Effector memory CD4-positive, alpha-beta T cell (primary cell): ENCODE data around the gene AKT2.

Experiments used
- DNase-seq, 3 donors: peaks; one replicate each; pipeline ENCODE4 v3.0.0-alpha.2; 2020
- H3K27ac ChIP-seq: 2 replicates; pipeline ENCODE4 v1.7.0; 2013; ENCODE audit warnings: mild to moderate bottlenecking, low read length, moderate library complexity; ENCODE audit not compliant: insufficient read depth, poor library complexity, severe bottlenecking
- H3K27me3 ChIP-seq: replicated peaks from 2 replicates; pipeline ENCODE4 v1.7.0; 2013; ENCODE audit warnings: mild to moderate bottlenecking, low read length; ENCODE audit not compliant: insufficient read depth, control insufficient read depth, poor library complexity, severe bottlenecking
- H3K36me3 ChIP-seq: 2 replicates; pipeline ENCODE4 v1.7.0; 2013; ENCODE audit warnings: mild to moderate bottlenecking, low read length, moderate library complexity; ENCODE audit not compliant: control insufficient read depth, insufficient read depth
- H3K4me1 ChIP-seq: 2 replicates; pipeline ENCODE4 v1.7.0; 2013; ENCODE audit warnings: low read length, mild to moderate bottlenecking; ENCODE audit not compliant: control insufficient read depth, insufficient read depth, poor library complexity, severe bottlenecking
- H3K4me3 ChIP-seq: 2 replicates; pipeline ENCODE4 v1.7.0; 2013; ENCODE audit warnings: low read length, low read depth, mild to moderate bottlenecking; ENCODE audit not compliant: insufficient read depth, poor library complexity, severe bottlenecking
- H3K9me3 ChIP-seq: 2 replicates; pipeline ENCODE4 v1.7.0; 2013; ENCODE audit warnings: mild to moderate bottlenecking, low read length, moderate library complexity; ENCODE audit not compliant: control insufficient read depth

Gene AKT2

DNA sequence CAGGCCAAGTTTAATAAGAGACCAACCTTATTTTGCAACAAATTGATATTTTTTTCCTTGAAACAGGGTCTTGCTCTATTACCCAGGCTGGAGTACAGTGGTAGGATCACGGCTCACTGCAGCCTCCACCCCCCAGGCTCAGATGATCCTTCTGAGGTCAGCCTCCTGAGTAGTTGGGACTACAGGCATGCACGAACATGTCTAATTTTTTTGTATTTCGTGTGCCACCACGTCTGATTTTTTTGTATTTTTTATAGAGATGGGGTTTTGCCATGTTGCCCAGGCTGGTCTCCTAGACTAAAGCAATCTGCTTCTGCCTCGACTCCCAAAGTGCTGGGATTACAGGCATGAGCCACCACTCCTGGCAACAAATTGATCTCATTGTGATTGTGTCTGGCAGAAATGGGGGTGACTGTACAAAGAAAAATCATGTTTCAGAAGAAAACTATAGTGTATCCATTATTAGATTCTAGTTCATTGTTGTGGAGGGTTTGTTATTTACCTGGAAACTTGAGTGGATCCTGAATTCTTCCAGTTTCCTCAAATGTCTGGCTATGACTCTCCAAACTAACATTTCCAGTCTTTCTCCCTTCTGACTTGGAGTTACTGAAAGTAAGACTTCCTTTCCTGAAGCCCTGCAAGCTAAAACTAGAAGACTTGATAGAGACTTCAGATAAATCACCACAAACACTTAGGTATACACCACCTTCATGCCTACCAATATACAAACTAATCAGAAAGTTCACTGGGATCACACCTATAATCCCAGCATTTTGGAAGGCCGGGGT is 17.3 kb upstream of the AKT2 start:
- Histone ChIP-seq H3K27ac (no peak overlapping the region), H3K9me3 (no peaks in the 10 kb centered on the region), H3K27me3 (no peaks in the 10 kb centered on the region), H3K4me3 (no peak overlapping the region), H3K36me3 (no peaks in the 10 kb centered on the region), H3K4me1 (no peaks in the 10 kb centered on the region)
- DNase-seq = no peak

DNA sequence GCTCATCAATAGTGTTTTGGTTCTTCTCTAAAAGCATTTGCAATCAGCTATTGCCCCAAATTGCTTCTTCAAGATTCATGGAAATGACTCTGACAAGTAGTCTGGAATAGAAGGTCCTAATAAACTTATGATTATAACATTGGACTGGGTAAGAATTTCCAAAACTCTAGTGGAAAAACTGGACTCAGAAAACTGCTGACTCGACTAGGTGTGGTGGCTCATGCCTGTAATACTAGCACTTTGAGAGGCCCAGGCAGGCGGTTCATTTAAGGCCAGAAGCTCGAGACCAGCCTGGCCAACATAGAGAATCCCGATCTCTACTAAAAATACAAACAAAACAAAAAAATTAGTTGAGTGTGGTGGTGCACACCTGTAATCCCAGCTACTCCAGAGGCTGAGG is 15.5 kb upstream of the AKT2 start:
- no peak for DNase-seq
- H3K9me3 ChIP-seq = no peaks in the 10 kb centered on the region
- H3K4me3 ChIP-seq = no peak overlapping the region
- no peaks in the 10 kb centered on the region for H3K4me1 ChIP-seq
- no peaks in the 10 kb centered on the region for H3K36me3 ChIP-seq
- no peaks in the 10 kb centered on the region for H3K27me3 ChIP-seq
- no peak overlapping the region for H3K27ac ChIP-seq

- no peaks in the 10 kb centered on the region for H3K4me1 ChIP-seq
- no peak overlapping the region for H3K4me3 ChIP-seq
- H3K36me3 ChIP-seq = no peaks in the 10 kb centered on the region
- H3K27ac ChIP-seq = no peak overlapping the region
- H3K27me3 ChIP-seq = no peaks in the 10 kb centered on the region
- no peaks in the 10 kb centered on the region for H3K9me3 ChIP-seq
- no peak for DNase-seq
Measured at GRCh38 chr19:40298026-40298425, 12.9 kb upstream of the AKT2 start.

- DNase-seq = no peak
- H3K9me3 ChIP-seq = no peaks in the 10 kb centered on the region
Measured at GRCh38 chr19:40294560-40294959, 9.4 kb upstream of the AKT2 start.

GRCh38 chr19:40286971-40287421 is 1.9 kb upstream of the AKT2 start:
- DNase-seq = no peak
- Histone ChIP-seq H3K4me1 (peaks cover 20% of the 10 kb centered on the region), H3K27me3 (no peaks in the 10 kb centered on the region), H3K36me3 (no peaks in the 10 kb centered on the region), H3K27ac (no peak overlapping the region), H3K4me3 (no peak overlapping the region), H3K9me3 (no peaks in the 10 kb centered on the region)

More at GRCh38 chr19:40294560-40294959, 9.4 kb upstream of the AKT2 start:
- no peaks in the 10 kb centered on the region for H3K27me3 ChIP-seq
- no peak overlapping the region for H3K27ac ChIP-seq
- no peak overlapping the region for H3K4me3 ChIP-seq
- no peaks in the 10 kb centered on the region for H3K4me1 ChIP-seq
- no peaks in the 10 kb centered on the region for H3K36me3 ChIP-seq

DNA sequence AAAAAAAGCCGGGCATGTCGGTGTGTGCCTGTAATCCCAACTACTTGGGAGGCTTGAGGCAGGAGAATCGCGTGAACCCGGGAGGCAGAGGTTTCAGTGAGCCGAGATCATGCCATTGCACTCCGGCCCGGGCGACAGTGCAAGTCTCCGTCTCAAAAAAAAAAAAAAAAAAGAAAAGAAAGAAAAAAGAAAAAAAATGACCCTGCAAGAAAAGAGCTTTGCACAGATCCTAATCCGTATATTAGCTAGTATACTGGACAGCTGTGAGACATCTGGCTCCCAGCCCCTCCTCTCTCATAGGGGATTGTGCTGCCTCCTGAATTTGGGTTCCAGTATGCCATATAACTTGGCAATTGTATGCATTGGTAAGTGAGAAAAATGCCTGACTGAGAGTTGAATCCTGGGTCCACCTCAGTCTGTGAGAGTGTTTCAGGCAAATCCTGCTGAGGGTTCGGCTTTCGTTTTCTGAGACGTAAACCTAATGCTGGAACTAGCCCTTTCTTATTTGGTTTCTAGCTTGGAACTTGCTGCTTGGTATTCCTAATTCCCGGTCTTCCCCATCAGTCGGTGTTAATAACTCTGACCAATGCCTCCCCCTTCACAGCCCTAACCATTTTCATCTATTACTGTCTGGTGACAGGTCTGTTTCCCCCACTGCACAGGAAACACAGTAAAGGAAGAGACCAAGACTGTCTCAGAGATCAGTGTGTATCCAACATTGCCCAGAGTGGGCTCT is 1.3 kb upstream of the AKT2 start:
- no peaks in the 10 kb centered on the region for H3K36me3 ChIP-seq
- H3K9me3 ChIP-seq = no peaks in the 10 kb centered on the region
- no peaks in the 10 kb centered on the region for H3K27me3 ChIP-seq
- H3K4me3 ChIP-seq = no peak overlapping the region
- no peak for DNase-seq
- peak overlapping the region; percentile 86 for H3K27ac ChIP-seq
- H3K4me1 ChIP-seq = peaks cover 20% of the 10 kb centered on the region

DNA sequence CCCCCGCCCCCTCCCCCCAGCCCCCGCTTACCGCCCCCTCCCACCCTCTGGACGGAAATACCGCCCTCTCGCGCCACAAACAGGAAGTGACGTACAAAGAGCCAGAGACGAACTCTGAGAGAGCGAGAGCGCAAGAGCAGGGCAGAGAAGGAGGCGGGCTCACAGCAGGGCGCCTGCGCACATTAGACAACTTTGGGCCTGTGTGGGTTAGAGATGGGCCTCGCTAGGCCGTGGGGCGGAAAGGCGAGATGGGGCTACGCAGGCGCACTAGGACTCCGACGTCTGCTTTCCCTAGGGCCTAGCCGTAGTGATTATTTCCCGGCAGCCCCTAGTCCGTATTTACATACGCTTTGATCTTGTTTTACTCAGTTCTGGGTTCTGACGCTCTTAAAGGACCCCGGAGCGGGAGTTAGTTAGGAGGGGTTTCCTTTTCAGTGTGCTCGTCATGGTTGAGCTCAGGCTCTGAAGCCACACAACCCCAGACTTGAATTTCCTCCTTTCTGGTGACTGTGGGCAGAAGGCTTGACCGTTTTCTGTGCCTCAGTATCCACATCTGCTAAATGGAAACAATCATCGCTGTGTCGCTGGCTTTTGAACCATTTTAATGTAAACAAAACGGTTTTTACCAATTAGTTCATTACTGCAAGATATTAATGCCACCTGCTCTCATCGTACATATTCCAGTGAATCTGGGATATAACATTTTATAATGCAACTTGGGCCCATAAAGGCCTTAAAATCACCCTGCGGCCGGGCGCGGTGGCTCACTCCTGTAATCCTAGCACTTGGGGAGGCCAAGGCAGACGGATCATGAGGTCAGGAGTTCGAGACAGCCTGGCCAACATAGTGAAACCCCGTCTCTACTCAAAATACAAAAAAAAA is 449 bp upstream of the AKT2 start:
- no peaks in the 10 kb centered on the region for H3K9me3 ChIP-seq
- H3K27ac ChIP-seq = peak overlapping the region; percentile 86
- peak overlapping the region; percentile 82 for H3K4me3 ChIP-seq
- peaks cover 20% of the 10 kb centered on the region for H3K4me1 ChIP-seq
- peak; percentile 98 for DNase-seq
- H3K36me3 ChIP-seq = no peaks in the 10 kb centered on the region
- H3K27me3 ChIP-seq = no peaks in the 10 kb centered on the region

- Histone ChIP-seq H3K27me3 (no peaks in the 10 kb centered on the region), H3K4me1 (peaks cover 23% of the 10 kb centered on the region), H3K36me3 (peaks cover 5% of the 10 kb centered on the region), H3K27ac (peak overlapping the region; percentile 86), H3K9me3 (no peaks in the 10 kb centered on the region), H3K4me3 (peak overlapping the region; percentile 82)
- no peak for DNase-seq
Measured at GRCh38 chr19:40284251-40284500, 969 bp downstream of the AKT2 start.

DNA sequence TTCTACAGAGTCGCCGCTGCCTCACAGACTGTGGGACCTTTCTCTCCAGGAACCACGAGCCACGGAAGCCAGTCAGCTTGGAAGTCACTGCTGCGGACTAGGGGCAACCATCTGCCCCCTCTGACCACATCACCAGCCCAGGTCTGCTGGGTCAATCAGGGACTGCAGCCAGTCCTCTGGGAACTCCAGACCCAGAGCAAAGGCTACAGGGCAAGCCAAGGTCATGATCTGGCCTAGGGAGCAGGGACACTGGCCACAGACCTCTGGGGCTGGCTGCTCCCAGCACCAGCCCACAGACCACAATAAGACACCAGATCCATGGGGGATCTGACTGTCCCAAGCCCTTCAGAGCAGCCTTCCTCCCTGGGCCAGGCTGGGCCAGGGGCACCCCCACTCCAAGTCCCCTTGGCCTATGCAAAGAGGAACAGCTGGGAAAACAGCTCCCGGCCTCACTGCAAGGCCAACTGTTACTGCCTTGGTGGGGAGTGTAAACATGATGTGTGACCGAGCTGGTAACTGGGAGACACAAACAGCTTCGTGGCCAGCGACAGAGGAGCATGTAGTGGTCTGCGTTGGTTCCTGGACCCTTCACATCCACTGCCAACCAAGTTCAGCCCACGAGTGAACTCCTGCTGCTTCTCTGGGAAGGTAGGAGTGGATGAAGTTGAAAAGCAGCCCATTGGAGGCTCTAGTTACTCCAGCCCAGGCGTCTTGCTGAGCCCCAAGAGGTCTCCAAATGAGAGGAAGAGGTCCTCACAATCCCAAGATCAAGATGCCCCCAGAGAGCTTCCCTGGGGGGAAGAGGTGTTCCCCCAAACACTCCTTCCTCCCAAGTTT is 1.5 kb downstream of the AKT2 start:
- Histone ChIP-seq H3K27me3 (no peaks in the 10 kb centered on the region), H3K9me3 (no peaks in the 10 kb centered on the region), H3K4me1 (peaks cover 23% of the 10 kb centered on the region), H3K36me3 (peaks cover 5% of the 10 kb centered on the region), H3K27ac (peak overlapping the region; percentile 86), H3K4me3 (peak overlapping the region; percentile 82)
- DNase-seq = no peak
